HEK293T (cell line): ENCODE results near the gene BRD7.

Experiments used
- BHLHE40 ChIP-seq: fragments of 450-650 bp; IDR thresholded peaks from 2 replicates; pipeline ENCODE4 v1.6.1; 2016; ENCODE audit warnings: mild to moderate bottlenecking, moderate library complexity, borderline replicate concordance
- CTBP1 ChIP-seq: fragments of 450-650 bp; IDR thresholded peaks from 2 replicates; pipeline ENCODE4 v1.6.1; 2016; ENCODE audit warnings: borderline replicate concordance
- ELF4 ChIP-seq: fragments of 450-650 bp; IDR thresholded peaks from 2 replicates; pipeline ENCODE4 v1.6.1; 2017; ENCODE audit warnings: antibody characterized with exemption
- FOXA1 ChIP-seq: fragments of 450-650 bp; IDR thresholded peaks from 2 replicates; pipeline ENCODE4 v1.6.1; 2016; ENCODE audit warnings: mild to moderate bottlenecking
- FOXK2 ChIP-seq: fragments of 450-650 bp; IDR thresholded peaks from 2 replicates; pipeline ENCODE4 v1.6.1; 2016; ENCODE audit warnings: mild to moderate bottlenecking
- FOXM1 ChIP-seq: fragments of 450-650 bp; IDR thresholded peaks from 2 replicates; pipeline ENCODE4 v1.6.1; 2017; ENCODE audit warnings: mild to moderate bottlenecking, borderline replicate concordance
- HDGF ChIP-seq: fragments of 450-650 bp; IDR thresholded peaks from 2 replicates; pipeline ENCODE4 v1.6.1; 2017; ENCODE audit warnings: antibody characterized with exemption, borderline replicate concordance
- L3MBTL2 ChIP-seq: fragments of 450-650 bp; conservative IDR thresholded peaks from 2 replicates; pipeline ENCODE4 v1.6.1; 2016; ENCODE audit warnings: mild to moderate bottlenecking
- PKNOX1 ChIP-seq: fragments of 450-650 bp; IDR thresholded peaks from 2 replicates; pipeline ENCODE4 v1.6.1; 2016
- SP1 ChIP-seq: fragments of 450-650 bp; IDR thresholded peaks from 2 replicates; pipeline ENCODE4 v1.6.1; 2017
- SUZ12 ChIP-seq: fragments of 450-650 bp; IDR thresholded peaks from 2 replicates; pipeline ENCODE4 v1.6.1; 2016; ENCODE audit warnings: mild to moderate bottlenecking
- TARDBP ChIP-seq: fragments of 450-650 bp; IDR thresholded peaks from 2 replicates; pipeline ENCODE4 v1.6.1; 2016
- ZNF384 ChIP-seq: fragments of 450-650 bp; IDR thresholded peaks from 2 replicates; pipeline ENCODE4 v1.6.1; 2016

- TF ChIP-seq ELF4 (no peak), BHLHE40 (no peak), FOXA1 (no peak), SP1 (no peak), FOXM1 (no peak), ZNF384 (no peak), HDGF (no peak), FOXK2 (no peak), SUZ12 (no peak), L3MBTL2 (no peak), CTBP1 (no peak), TARDBP (no peak), PKNOX1 (no peak)
Observed at GRCh38 chr16:50388496-50388895, 19.7 kb upstream of the BRD7 start.
